ENCODE measurements around the gene APCDD1L. TPM values are rescaled to one million over a fixed set of nuclear protein-coding genes. Genes with fewer than 3 reads are reported as not detected.
"Not testable (repeated sequence)": the region's sequence is repeated elsewhere in the genome, so short reads cannot be mapped to it uniquely, and the experiment has no call there.

The APCDD1L gene
- total and polyA plus RNA-seq, 8 donors = 0.09 to 0.23 (median 0.13) TPM; not detected in 1

DNA sequence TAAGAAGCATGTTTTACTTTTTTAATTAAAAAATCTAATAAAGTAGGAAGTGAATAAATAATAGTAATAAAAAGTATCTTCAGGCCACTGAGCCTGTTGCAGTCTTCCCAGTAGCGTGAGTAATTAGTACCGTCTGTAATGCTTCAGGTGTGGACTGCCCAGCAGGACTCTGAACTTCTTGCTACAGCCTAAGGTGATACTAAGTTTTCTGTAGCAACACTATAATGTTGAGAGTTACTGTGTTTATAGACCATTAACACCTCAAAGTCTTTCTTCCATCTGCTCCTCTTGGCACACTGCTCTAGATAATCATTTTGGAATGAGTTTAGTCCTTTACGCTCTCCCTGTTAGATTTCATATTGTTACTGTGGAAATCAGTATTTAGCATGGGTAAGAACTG is 97.8 kb downstream of the APCDD1L start:
- Histone ChIP-seq H3K9me3 (no peaks in the 10 kb centered on the region), H3K27me3 (no peaks in the 10 kb centered on the region), H3K4me3 (no peak overlapping the region), H3K27ac (no peak overlapping the region), H3K4me1 (peaks cover 0 to 21% of the 10 kb centered on the region in 2 donors), H3K36me3 (peaks cover 0 to 29% of the 10 kb centered on the region in 2 donors)
- ATAC-seq (no peak), DNase-seq (no peak)
- intact Hi-C loops (cut with DNase I) = no loop called here
- TF ChIP-seq, protein P1, sequence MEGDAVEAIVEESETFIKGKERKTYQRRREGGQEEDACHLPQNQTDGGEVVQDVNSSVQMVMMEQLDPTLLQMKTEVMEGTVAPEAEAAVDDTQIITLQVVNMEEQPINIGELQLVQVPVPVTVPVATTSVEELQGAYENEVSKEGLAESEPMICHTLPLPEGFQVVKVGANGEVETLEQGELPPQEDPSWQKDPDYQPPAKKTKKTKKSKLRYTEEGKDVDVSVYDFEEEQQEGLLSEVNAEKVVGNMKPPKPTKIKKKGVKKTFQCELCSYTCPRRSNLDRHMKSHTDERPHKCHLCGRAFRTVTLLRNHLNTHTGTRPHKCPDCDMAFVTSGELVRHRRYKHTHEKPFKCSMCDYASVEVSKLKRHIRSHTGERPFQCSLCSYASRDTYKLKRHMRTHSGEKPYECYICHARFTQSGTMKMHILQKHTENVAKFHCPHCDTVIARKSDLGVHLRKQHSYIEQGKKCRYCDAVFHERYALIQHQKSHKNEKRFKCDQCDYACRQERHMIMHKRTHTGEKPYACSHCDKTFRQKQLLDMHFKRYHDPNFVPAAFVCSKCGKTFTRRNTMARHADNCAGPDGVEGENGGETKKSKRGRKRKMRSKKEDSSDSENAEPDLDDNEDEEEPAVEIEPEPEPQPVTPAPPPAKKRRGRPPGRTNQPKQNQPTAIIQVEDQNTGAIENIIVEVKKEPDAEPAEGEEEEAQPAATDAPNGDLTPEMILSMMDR (IDR thresholded peaks at IDR 0.05) = no peak

GRCh38 chr20:58416835-58417234 is 98.4 kb downstream of the APCDD1L start:
- intact Hi-C loops (cut with DNase I) = no loop called here
- H3K9me3 ChIP-seq = no peaks in the 10 kb centered on the region
- DNase-seq (no peak), ATAC-seq (no peak)
- H3K27me3 ChIP-seq = no peaks in the 10 kb centered on the region
- peaks cover 0 to 21% of the 10 kb centered on the region in 2 donors for H3K4me1 ChIP-seq
- H3K27ac ChIP-seq = peak overlapping the region in 1 of 2 donors; percentile 53
- H3K4me3 ChIP-seq = no peak overlapping the region
- TF ChIP-seq, protein P1 (IDR thresholded peaks at IDR 0.05) = no peak
- peaks cover 0 to 29% of the 10 kb centered on the region in 2 donors for H3K36me3 ChIP-seq

- ATAC-seq = no peak
- DNase-seq = no peak
- H3K27me3 ChIP-seq = no peaks in the 10 kb centered on the region
- H3K4me1 ChIP-seq = peaks cover 0 to 21% of the 10 kb centered on the region in 2 donors
- no peak overlapping the region for H3K4me3 ChIP-seq
- H3K9me3 ChIP-seq = no peaks in the 10 kb centered on the region
- TF ChIP-seq, protein P1 (IDR thresholded peaks at IDR 0.05) = no peak
- peaks cover 0 to 23% of the 10 kb centered on the region in 2 donors for H3K36me3 ChIP-seq
- no peak overlapping the region for H3K27ac ChIP-seq
- intact Hi-C loops (cut with DNase I) = no loop called here
Measured at GRCh38 chr20:58416057-58416456, 99.1 kb downstream of the APCDD1L start.

GRCh38 chr20:58414786-58415185 is 100.4 kb downstream of the APCDD1L start:
- H3K4me3 ChIP-seq; H3K27ac ChIP-seq; H3K9me3 ChIP-seq; intact Hi-C loops (cut with DNase I); H3K27me3 ChIP-seq; ATAC-seq: not testable (repeated sequence)
- Histone ChIP-seq H3K4me1 (peaks cover 0 to 25% of the 10 kb centered on the region in 2 donors), H3K36me3 (peaks cover 0 to 13% of the 10 kb centered on the region in 2 donors)
- DNase-seq = peak in 1 of 4 donors; percentile 80

- H3K36me3 ChIP-seq; intact Hi-C loops (cut with DNase I); H3K27ac ChIP-seq; H3K27me3 ChIP-seq; H3K4me3 ChIP-seq; DNase-seq; ATAC-seq; H3K9me3 ChIP-seq: not testable (repeated sequence)
- H3K4me1 ChIP-seq = peaks cover 0 to 31% of the 10 kb centered on the region in 2 donors
Measured at GRCh38 chr20:58414216-58414615, 101.0 kb downstream of the APCDD1L start.

Other genes with a start within 250 kb of the APCDD1L start
- 10 to 100 TPM; 20.4 to 26.2 TPM for gene RAB22A, start 205.7 kb downstream of the APCDD1L start, total RNA-seq
- 10 to 100 TPM; 17.3 to 19.6 (median 19.0) TPM for gene RAB22A, start 205.7 kb downstream of the APCDD1L start, polyA plus RNA-seq (ENCODE audit: insufficient read length in 6 of 6)
- gene VAPB, start 126.2 kb downstream of the APCDD1L start, total RNA-seq = 10 to 100 TPM; 49.7 to 52.9 TPM
- gene VAPB, start 126.2 kb downstream of the APCDD1L start, polyA plus RNA-seq (ENCODE audit: insufficient read length in 6 of 6) = 10 to 100 TPM; 36.3 to 48.8 (median 42.3) TPM
- gene STX16, start 135.9 kb upstream of the APCDD1L start, total RNA-seq = 10 to 100 TPM; 50.4 to 58.0 TPM
- 100 to 1,000 TPM in 2 of 6 donors, 10 to 100 TPM in 4; 74.9 to 105 (median 95.5) TPM for gene STX16, start 135.9 kb upstream of the APCDD1L start, polyA plus RNA-seq (ENCODE audit: insufficient read length in 6 of 6)
- 10 to 100 TPM; 25.1 to 30.8 TPM for gene NPEPL1, start 177.4 kb upstream of the APCDD1L start, total RNA-seq
- gene NPEPL1, start 177.4 kb upstream of the APCDD1L start, polyA plus RNA-seq (ENCODE audit: insufficient read length in 6 of 6) = 10 to 100 TPM; 27.6 to 44.4 (median 35.5) TPM